Measurements from ENCODE around the gene PRDM16. TPM values are rescaled to one million over a fixed set of nuclear protein-coding genes. Genes with fewer than 3 reads are reported as not detected.

The PRDM16 gene
- polyA plus RNA-seq, 2 of the 4 experiments (the other 2 are of a cell fraction), result 0.03 to 0.35 TPM

GRCh38 chr1:3316340-3316943 is 247.4 kb downstream of the PRDM16 start:
- Histone ChIP-seq H3K4me3 (no peak overlapping the region), H3K9me3 (no peaks in the 10 kb centered on the region), H3K4me2 (no peak overlapping the region), H3K27ac (peak overlapping the region in 1 of 2 experiments; percentile 92; a peak in 2 of 6 replicates), H3K4me1 (peaks cover 26% of the 10 kb centered on the region)
- no peak for TF ChIP-seq PHF8 (IDR thresholded peaks at IDR 0.05; ENCODE audit: borderline replicate concordance, low read depth)
- TF ChIP-seq BCL3 (IDR thresholded peaks at IDR 0.05), result no peak
- TF ChIP-seq EHMT2 (IDR thresholded peaks at IDR 0.05; ENCODE audit: low read depth), result no peak
- TF ChIP-seq ZSCAN20 (CRISPR knock-in tag; IDR thresholded peaks at IDR 0.05), result no peak
- TF ChIP-seq CBX2 (IDR thresholded peaks at IDR 0.05; ENCODE audit: borderline replicate concordance, low read depth), result no peak
- TF ChIP-seq CTCF (IDR thresholded peaks at IDR 0.05), result no peak
- no peak for TF ChIP-seq CHD4 (IDR thresholded peaks at IDR 0.05; ENCODE audit: borderline replicate concordance)
- no peak for TF ChIP-seq ELK1 (IDR thresholded peaks at IDR 0.05; ENCODE audit: low read depth, low read length)
- TF ChIP-seq ATOH8 (CRISPR knock-in tag; IDR thresholded peaks at IDR 0.05; ENCODE audit: low read depth), result no peak
- ChIA-PET CTCF (no interaction called here), POLR2A (no interaction called here)
- DNase-seq (ENCODE audit: low read depth in 1 of 2, low spot score in 1 of 2) (no peak), ATAC-seq (no peak), FAIRE-seq (no peak)
- WGBS (ENCODE audit: missing lambda C conversion rate), result 89% methylated on average over 7 of the region's 8 CpGs

GRCh38 chr1:3317456-3317855 is 248.5 kb downstream of the PRDM16 start:
- ATAC-seq (no peak), DNase-seq (ENCODE audit: low read depth in 1 of 2, low spot score in 1 of 2) (no peak), FAIRE-seq (no peak)
- Histone ChIP-seq H3K27ac (no peak overlapping the region; a peak in 1 of 6 replicates), H3K9me3 (no peaks in the 10 kb centered on the region), H3K4me2 (no peak overlapping the region), H3K4me3 (no peak overlapping the region), H3K4me1 (peaks cover 26% of the 10 kb centered on the region)
- ChIA-PET POLR2A (no interaction called here), CTCF (no interaction called here)
- no peak for TF ChIP-seq RNF2 (IDR thresholded peaks at IDR 0.05; ENCODE audit: borderline replicate concordance, low read depth)
- no peak for TF ChIP-seq EHMT2 (IDR thresholded peaks at IDR 0.05; ENCODE audit: low read depth)
- no peak for TF ChIP-seq MAX (IDR thresholded peaks at IDR 0.05)
- TF ChIP-seq ZC3H11A (IDR thresholded peaks at IDR 0.05), result no peak
- 95% methylated on average over 9 of the region's 17 CpGs for WGBS (ENCODE audit: missing lambda C conversion rate)

- WGBS (ENCODE audit: missing lambda C conversion rate), result 67% methylated on average over 2 of the region's 2 CpGs
- Histone ChIP-seq H3K4me2 (no peak overlapping the region), H3K27ac (no peak overlapping the region), H3K9me3 (no peaks in the 10 kb centered on the region), H3K4me1 (peaks cover 18% of the 10 kb centered on the region), H3K4me3 (no peak overlapping the region)
- no peak for TF ChIP-seq CTCF (IDR thresholded peaks at IDR 0.05)
- TF ChIP-seq FOSL2 (IDR thresholded peaks at IDR 0.05), result no peak
- TF ChIP-seq FOSL2 (CRISPR knock-in tag; IDR thresholded peaks at IDR 0.05), result no peak
- TF ChIP-seq ZC3H11A (IDR thresholded peaks at IDR 0.05), result no peak
- no peak for TF ChIP-seq CEBPB (IDR thresholded peaks at IDR 0.05)
- ATAC-seq (no peak), FAIRE-seq (no peak), DNase-seq (ENCODE audit: low read depth in 1 of 2, low spot score in 1 of 2) (no peak)
- ChIA-PET POLR2A (no interaction called here), CTCF (interaction anchor here (0.6 to 0.8 kb wide), 2 partner anchors 262 to 290 kb away, joined by 3 read pairs; no protein-coding TSS in a partner anchor)
Observed at GRCh38 chr1:3318329-3318728, 249.3 kb downstream of the PRDM16 start.

All from A549 (cell line).